Neural cell (in vitro differentiated cells): ENCODE results near the gene CHML. TPM values are rescaled to one million over a fixed set of nuclear protein-coding genes. Genes with fewer than 3 reads are reported as not detected.

ENCODE experiments used
- H2AFZ ChIP-seq: fragments of 200-600, 300-800 bp; sonication (generic), shearing (Covaris generic); 2 replicates; pipeline ENCODE4 v1.6.0; 2014; ENCODE audit warnings: low read depth, mild to moderate bottlenecking, antibody characterized with exemption, low read length, moderate library complexity
- H3F3A ChIP-seq: fragments of 200-600 bp; shearing (Covaris generic); 2 replicates; pipeline ENCODE4 v1.6.1; 2016; ENCODE audit warnings: mild to moderate bottlenecking, moderate library complexity, mixed read lengths, antibody characterized with exemption, low read length; ENCODE audit not compliant: insufficient read depth, poor library complexity, severe bottlenecking
- H3K27ac ChIP-seq: fragments of 200-600, 300-800 bp; sonication (generic), shearing (Covaris generic); 2 replicates; pipeline ENCODE4 v1.5.1; 2014; ENCODE audit warnings: mild to moderate bottlenecking, low read length, moderate library complexity
- H3K27me3 ChIP-seq: fragments of 300-800, 200-600 bp; sonication (generic), shearing (Covaris generic); 2 replicates; pipeline ENCODE4 v1.6.0; 2014; ENCODE audit warnings: mild to moderate bottlenecking, low read depth, low read length, moderate library complexity; ENCODE audit not compliant: insufficient read depth
- H3K36me3 ChIP-seq: fragments of 300-800, 200-600 bp; sonication (generic), shearing (Covaris generic); 2 replicates; pipeline ENCODE4 v1.5.1; 2014; ENCODE audit warnings: mild to moderate bottlenecking, antibody characterized with exemption, low read length, moderate library complexity; ENCODE audit not compliant: insufficient read depth
- H3K4me2 ChIP-seq: fragments of 300-800, 200-600 bp; sonication (generic), shearing (Covaris generic); 2 replicates; pipeline ENCODE4 v1.6.0; 2014; ENCODE audit warnings: mild to moderate bottlenecking, low read length
- H3K4me3 ChIP-seq: fragments of 300-800, 200-600 bp; sonication (generic), shearing (Covaris generic); 2 replicates; pipeline ENCODE4 v1.5.1; 2014; ENCODE audit warnings: mild to moderate bottlenecking, low read length, moderate library complexity
- H3K79me2 ChIP-seq: fragments of 200-600 bp; shearing (Covaris generic); replicated peaks from 2 replicates; pipeline ENCODE4 v1.6.0; 2014; ENCODE audit warnings: mild to moderate bottlenecking, low read length, moderate library complexity; ENCODE audit not compliant: insufficient read depth
- H3K9ac ChIP-seq: fragments of 300-800, 200-600 bp; sonication (generic), shearing (Covaris generic); 2 replicates; pipeline ENCODE4 v1.6.1; 2016; ENCODE audit warnings: mild to moderate bottlenecking, low read length, mixed read lengths
- H3K9me2 ChIP-seq: fragments of 200-600 bp; shearing (Covaris generic); 2 replicates; pipeline ENCODE4 v1.6.1; 2016; ENCODE audit warnings: mild to moderate bottlenecking, low read length, mixed read lengths; ENCODE audit not compliant: insufficient read depth
- H3K9me3 ChIP-seq: fragments of 200-600, 300-800 bp; sonication (generic), shearing (Covaris generic); 2 replicates; pipeline ENCODE4 v1.6.1; 2016; ENCODE audit warnings: mild to moderate bottlenecking, mixed run types, low read length, moderate library complexity, mixed read lengths
- H4K20me1 ChIP-seq: fragments of 200-600 bp; shearing (Covaris generic); 2 replicates; pipeline ENCODE4 v1.6.1; 2016; ENCODE audit warnings: mild to moderate bottlenecking, mixed run types; ENCODE audit not compliant: insufficient read depth
- CTCF ChIP-seq: fragments of 450-650 bp; IDR thresholded peaks from 2 replicates; pipeline ENCODE4 v1.5.1; 2014; ENCODE audit warnings: antibody characterized with exemption, mild to moderate bottlenecking, moderate library complexity; ENCODE audit not compliant: poor library complexity, severe bottlenecking
- EP300 ChIP-seq: fragments of 450-650 bp; conservative IDR thresholded peaks from 2 replicates; pipeline ENCODE4 v1.6.1; 2014; ENCODE audit warnings: antibody characterized with exemption, mild to moderate bottlenecking, moderate library complexity; ENCODE audit not compliant: poor library complexity, severe bottlenecking
- EZH2 ChIP-seq: fragments of 200-600, 300-800 bp; shearing (Covaris generic), sonication (generic); IDR thresholded peaks from 2 replicates; pipeline ENCODE4 v1.6.1; 2014; ENCODE audit warnings: antibody characterized with exemption, low read length, borderline replicate concordance, mild to moderate bottlenecking; ENCODE audit not compliant: insufficient read depth, poor library complexity, severe bottlenecking
- MXI1 ChIP-seq: fragments of 450-650 bp; conservative IDR thresholded peaks from 2 replicates; pipeline ENCODE4 v1.6.1; 2014; ENCODE audit warnings: antibody characterized with exemption, mild to moderate bottlenecking; ENCODE audit not compliant: poor library complexity, severe bottlenecking
- POLR2AphosphoS5 ChIP-seq: IDR thresholded peaks from 2 replicates; pipeline ENCODE4 v1.6.1; 2012
- RAD21 ChIP-seq: fragments of 450-650 bp; conservative IDR thresholded peaks from 2 replicates; pipeline ENCODE4 v1.6.1; 2014; ENCODE audit warnings: antibody characterized with exemption, mild to moderate bottlenecking, moderate library complexity
- REST ChIP-seq: IDR thresholded peaks from 2 replicates; pipeline ENCODE4 v1.6.1; 2012; ENCODE audit warnings: borderline replicate concordance
- SMC3 ChIP-seq: fragments of 450-650 bp; conservative IDR thresholded peaks from 2 replicates; pipeline ENCODE4 v1.6.1; 2014; ENCODE audit warnings: antibody characterized with exemption, mild to moderate bottlenecking, moderate library complexity; ENCODE audit not compliant: poor library complexity
- TAF1 ChIP-seq: IDR thresholded peaks from 2 replicates; pipeline ENCODE4 v1.6.1; 2012; ENCODE audit warnings: low read depth
- polyA plus RNA-seq: library from polyadenylated mRNA; depleted of rRNA; stranded (reverse); fragments of >200 nt; gene quantifications from 2 replicates; pipeline ENCODE4 v1.2.3, GENCODE V29; 2014

CHML gene
- polyA plus RNA-seq, 1 donor from 2014 or later = 18.5 TPM

- no peak for TF ChIP-seq EZH2
- no peak for TF ChIP-seq POLR2AphosphoS5
- no peak for TF ChIP-seq RAD21
- TF ChIP-seq TAF1 = no peak
- TF ChIP-seq REST = no peak
- TF ChIP-seq CTCF = no peak
- no peak for TF ChIP-seq EP300
- no peak for TF ChIP-seq SMC3
- no peak for TF ChIP-seq MXI1
- Histone ChIP-seq H3K9me2 (no peaks in the 10 kb centered on the region), H3K4me3 (no peak overlapping the region), H3K36me3 (no peaks in the 10 kb centered on the region), H3K4me2 (no peak overlapping the region), H3K9me3 (no peaks in the 10 kb centered on the region), H3K27ac (no peak overlapping the region), H2AFZ (no peak overlapping the region), H3K79me2 (no peaks in the 10 kb centered on the region), H3F3A (no peaks in the 10 kb centered on the region), H4K20me1 (no peaks in the 10 kb centered on the region), H3K27me3 (no peaks in the 10 kb centered on the region), H3K9ac (no peak overlapping the region)
Observed at GRCh38 chr1:241679961-241680360, 39.8 kb upstream of the CHML start.

- Histone ChIP-seq H3K27me3 (no peaks in the 10 kb centered on the region), H3K9ac (no peak overlapping the region), H3K9me3 (no peaks in the 10 kb centered on the region), H3K36me3 (no peaks in the 10 kb centered on the region), H3K79me2 (no peaks in the 10 kb centered on the region), H3K9me2 (no peaks in the 10 kb centered on the region), H3F3A (no peaks in the 10 kb centered on the region), H3K4me3 (no peak overlapping the region), H2AFZ (no peak overlapping the region), H3K4me2 (no peak overlapping the region), H3K27ac (no peak overlapping the region), H4K20me1 (no peaks in the 10 kb centered on the region)
- TF ChIP-seq TAF1 = no peak
Observed at GRCh38 chr1:241679404-241679803, 39.2 kb upstream of the CHML start.

- no peak for TF ChIP-seq REST
- no peak for TF ChIP-seq TAF1
- TF ChIP-seq POLR2AphosphoS5 = no peak
- TF ChIP-seq EP300 = no peak
- TF ChIP-seq SMC3 = no peak
- no peak for TF ChIP-seq EZH2
- TF ChIP-seq RAD21 = no peak
- TF ChIP-seq MXI1 = no peak
- TF ChIP-seq CTCF = no peak
- H3K36me3 ChIP-seq = no peaks in the 10 kb centered on the region
- H3K4me3 ChIP-seq = no peak overlapping the region
Observed at GRCh38 chr1:241678536-241678935, 38.4 kb upstream of the CHML start.

More at GRCh38 chr1:241678536-241678935, 38.4 kb upstream of the CHML start:
- Histone ChIP-seq H3K27me3 (no peaks in the 10 kb centered on the region), H2AFZ (no peak overlapping the region), H3K79me2 (no peaks in the 10 kb centered on the region), H4K20me1 (no peaks in the 10 kb centered on the region), H3K9me2 (no peaks in the 10 kb centered on the region), H3K9ac (no peak overlapping the region), H3K27ac (no peak overlapping the region), H3K4me2 (no peak overlapping the region), H3K9me3 (no peaks in the 10 kb centered on the region), H3F3A (no peaks in the 10 kb centered on the region)
